K562 (cell line): Measurements from ENCODE around the gene IQCK. TPM values are rescaled to one million over a fixed set of nuclear protein-coding genes. Genes with fewer than 3 reads are reported as not detected.

Experiments
- ATAC-seq: fragments of 200-7000 bp; cut with Tn5 transposase; 3 replicates; pipeline ENCODE4 v1.9.1; 2020; ENCODE audit warnings: moderate library complexity
- BruUV-seq: library from RNA; stranded (reverse); fragments of 400-500 nt; replicated peaks from 2 replicates; lab custom pipeline; 2021; lab: Mats Ljungman, UMichigan
- CTCF ChIA-PET: fragments of 300-600 bp; formaldehyde crosslinking; extraction: SDS; loops from one replicate; lab custom pipeline; 2021; ENCODE audit warnings: low intra/inter-chr PET ratio; lab: Yijun Ruan, JAX
- POLR2A ChIA-PET: fragments of 300-600, 350-650 bp; sonication (Branson Sonifier 250); formaldehyde crosslinking; extraction: SDS; loops from one replicate; lab custom pipeline; 2021; ENCODE audit warnings: antibody characterized with exemption, inconsistent platforms; lab: Yijun Ruan, JAX
- DNase-seq, 4 experiments: peaks; one replicate each; pipeline versions ENCODE4 v3.0.0 to v3.0.0-alpha.2; 2011 to 2018; ENCODE audit warnings: low spot score in 3 of 4, mixed read lengths in 3 of 4; ENCODE audit errors: extremely low read depth in 1 of 4
- FAIRE-seq: peaks from 2 replicates; lab custom pipeline; 2011; peaks lifted over from hg19 to GRCh38; lab: Jason Lieb, UNC
- H2AFZ ChIP-seq: 2 replicates; pipeline ENCODE4 v1.6.0; 2011; ENCODE audit warnings: low read depth, low read length, control low read depth, inconsistent platforms
- H3K27ac ChIP-seq: fragments of 200-600 bp; 3 replicates; pipeline ENCODE4 v1.8.0; 2011; ENCODE audit warnings: low read depth, mild to moderate bottlenecking, control low read depth, inconsistent platforms, low read length, moderate library complexity, mixed read lengths; ENCODE audit errors: extremely low read depth
- H3K27me3 ChIP-seq, 2 experiments: fragments of 300-600 bp in 1 of 2; 2 replicates in 1 of 2; 3 replicates in 1 of 2; pipeline versions ENCODE4 v1.6.0 to v1.8.0; 2011; ENCODE audit warnings: inconsistent platforms in 2 of 2, low read length in 2 of 2, mild to moderate bottlenecking in 1 of 2, mixed read lengths in 1 of 2, moderate library complexity in 1 of 2; ENCODE audit not compliant: control insufficient read depth in 2 of 2, insufficient read depth in 2 of 2
- H3K36me3 ChIP-seq: fragments of 300-600 bp; 3 replicates; pipeline ENCODE4 v1.8.0; 2011; ENCODE audit warnings: mild to moderate bottlenecking, low read length, inconsistent platforms; ENCODE audit not compliant: control insufficient read depth, insufficient read depth
- H3K4me1 ChIP-seq, 2 experiments: fragments of 200-600 bp in 1 of 2; replicated peaks in 1 of 2; 2 replicates in 1 of 2; 3 replicates in 1 of 2; pipeline versions ENCODE4 v1.5.1 to v1.8.0; 2011; ENCODE audit warnings: inconsistent platforms in 2 of 2, low read length in 2 of 2, mild to moderate bottlenecking in 1 of 2, mixed read lengths in 1 of 2, moderate library complexity in 1 of 2; ENCODE audit not compliant: control insufficient read depth in 2 of 2, insufficient read depth in 2 of 2
- H3K4me2 ChIP-seq: 2 replicates; pipeline ENCODE4 v1.6.1; 2011; ENCODE audit warnings: low read length, control low read depth, inconsistent platforms, mixed read lengths; ENCODE audit not compliant: insufficient read depth
- H3K4me3 ChIP-seq: fragments of 200-600 bp; sonication (generic), shearing (Covaris generic); 2 replicates; pipeline ENCODE4 v1.5.1; 2016; ENCODE audit warnings: control low read depth, inconsistent platforms
- H3K79me2 ChIP-seq: fragments of 200-600 bp; 3 replicates; pipeline ENCODE4 v1.8.0; 2011; ENCODE audit warnings: low read length, inconsistent platforms; ENCODE audit not compliant: control insufficient read depth, insufficient read depth
- H3K9ac ChIP-seq, 2 experiments: 2 replicates each; pipeline versions ENCODE4 v1.6.0 to v1.6.1; 2011; ENCODE audit warnings: low read depth in 2 of 2, low read length in 2 of 2, control low read depth in 1 of 2, inconsistent platforms in 1 of 2, mild to moderate bottlenecking in 1 of 2, mixed read lengths in 1 of 2; ENCODE audit not compliant: insufficient read depth in 1 of 2
- H3K9me1 ChIP-seq: one replicate; pipeline ENCODE4 v1.6.0; 2011; ENCODE audit warnings: inconsistent platforms, mild to moderate bottlenecking, low read length, moderate library complexity; ENCODE audit not compliant: control insufficient read depth, insufficient read depth
- H3K9me3 ChIP-seq: replicated peaks from 2 replicates; pipeline ENCODE4 v1.5.1; 2011; ENCODE audit warnings: low read depth, low read length, inconsistent platforms; ENCODE audit not compliant: control insufficient read depth, insufficient read depth
- H4K20me1 ChIP-seq: replicated peaks from 2 replicates; pipeline ENCODE4 v1.6.1; 2011; ENCODE audit warnings: low read length, inconsistent platforms, mixed read lengths; ENCODE audit not compliant: control insufficient read depth, insufficient read depth
- CEBPB ChIP-seq: fragments of 450-650 bp; IDR thresholded peaks from 2 replicates; pipeline ENCODE4 v1.6.1; 2016; ENCODE audit warnings: missing genetic modification characterization, missing compliant biosample characterization
- HEY1 ChIP-seq: fragments of 250-450 bp; sonication (Bioruptor Pico); IDR thresholded peaks from 2 replicates; pipeline ENCODE4 v1.5.0; 2020; ENCODE audit warnings: mild to moderate bottlenecking, moderate library complexity, borderline replicate concordance
- HNRNPUL1 ChIP-seq: fragments of 200-400 bp; formaldehyde crosslinking; IDR thresholded peaks from 2 replicates; pipeline ENCODE4 v1.6.1; 2017; ENCODE audit warnings: low read length
- ZNF24 ChIP-seq: fragments of 450-650 bp; IDR thresholded peaks from 2 replicates; pipeline ENCODE4 v1.6.1; 2016
- WGBS: fragments of 100-300 bp; shearing (Covaris generic); methylation state at CpG from one replicate; pipeline ENCODE4 v1.1.6; 2016; ENCODE audit warnings: low coverage, mixed read lengths; ENCODE audit not compliant: insufficient coverage; ENCODE audit errors: missing lambda C conversion rate; 5-methylcytosine and 5-hydroxymethylcytosine counted together
- in situ Hi-C: fragments of 300-500 bp; cut with MboI; formaldehyde crosslinking; loops from 4 replicates; pipeline ENCODE4 v1.15.0; 2018; ENCODE audit warnings: inconsistent platforms, mixed read lengths
- intact Hi-C: fragments of 100-400 bp; cut with micrococcal nuclease; formaldehyde crosslinking; loops from 2 replicates; pipeline ENCODE4 v1.14.2; 2022
- polyA plus RNA-seq, 8 experiments: library from polyadenylated mRNA; depleted of rRNA in 4 of 8; stranded (reverse) in 5 of 8; unstranded in 3 of 8; fragments of >200 nt; fragmentation: Nextera tagmentation in 2 of 8; fragmentation: Illumina TruSeq in 1 of 8; extraction: Ambion mirVana in 2 of 8; extraction: Trizol in 1 of 8; gene quantifications; 2 replicates each; pipeline versions ENCODE4 v1.2.1 to v1.2.3, GENCODE V29; 2011 to 2014; ENCODE audit warnings: inconsistent platforms in 1 of 8, missing spikeins in 1 of 8
- total RNA-seq, 7 experiments: library from RNA; depleted of rRNA in 6 of 7; stranded (reverse); fragments of >200 nt in 6 of 7; fragmentation: Illumina TruSeq in 2 of 7; extraction: Trizol in 2 of 7; gene quantifications; 2 replicates each; pipeline versions ENCODE4 v1.2.1 to v1.2.3, GENCODE V29; 2011 to 2021; ENCODE audit warnings: low replicate concordance in 1 of 7
- TF ChIP-seq, protein P1 (sequence below): sonication (generic); formaldehyde crosslinking; IDR thresholded peaks from 2 replicates; pipeline ENCODE4 v1.8.0; 2022; ENCODE audit warnings: missing genetic modification reagents, mild to moderate bottlenecking, borderline replicate concordance

The IQCK gene
- total and polyA plus RNA-seq, 9 of the 15 experiments (the other 6 are each of a cell fraction or from before 2014, with no cell fraction given), result 5.2 to 12.2 (median 7.3) TPM

DNA sequence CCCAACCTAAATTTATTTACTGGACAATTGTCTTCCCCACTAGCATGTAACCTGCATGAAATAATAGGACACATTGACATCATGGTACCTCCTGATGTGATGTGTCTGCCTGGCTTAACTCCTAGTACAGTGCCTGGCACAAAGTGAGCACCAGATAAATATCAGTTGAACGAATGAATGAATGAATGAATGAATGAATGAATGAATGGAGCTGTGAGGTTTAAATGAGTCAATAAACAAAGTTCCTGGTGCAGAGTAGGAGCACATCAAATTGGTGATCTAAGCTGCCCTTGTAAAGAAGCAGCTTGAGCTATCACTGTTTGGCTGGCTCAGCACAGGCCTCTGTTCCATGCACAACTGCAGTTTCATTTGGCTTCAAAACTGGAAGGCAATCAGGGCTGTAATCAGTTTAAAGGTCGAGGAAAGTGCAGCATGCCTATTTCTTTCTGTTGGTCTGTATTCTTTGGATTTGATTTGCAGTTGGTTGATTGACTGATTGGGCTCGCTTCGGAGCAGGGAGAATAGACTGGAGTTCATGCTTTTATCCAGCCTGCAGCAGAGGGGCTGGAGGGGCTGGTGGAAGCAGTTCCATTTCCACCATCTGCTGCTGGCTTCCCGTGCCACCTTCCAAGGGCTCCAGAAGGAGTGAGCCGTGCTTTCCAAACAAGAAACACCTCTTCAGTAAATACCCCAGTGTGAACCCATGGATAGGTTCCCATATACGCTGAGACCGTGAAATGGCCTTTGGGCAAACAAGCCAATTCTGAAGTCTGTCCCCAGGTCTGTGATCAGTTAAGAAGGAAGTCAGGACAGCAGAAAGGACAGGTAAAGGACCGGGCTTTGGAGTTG is 112.0 kb downstream of the IQCK start:
- ATAC-seq (no peak), FAIRE-seq (no peak), DNase-seq (no peak)
- TF ChIP-seq ZNF24, result peak; percentile 96
- TF ChIP-seq HNRNPUL1, result no peak
- TF ChIP-seq, protein P1, sequence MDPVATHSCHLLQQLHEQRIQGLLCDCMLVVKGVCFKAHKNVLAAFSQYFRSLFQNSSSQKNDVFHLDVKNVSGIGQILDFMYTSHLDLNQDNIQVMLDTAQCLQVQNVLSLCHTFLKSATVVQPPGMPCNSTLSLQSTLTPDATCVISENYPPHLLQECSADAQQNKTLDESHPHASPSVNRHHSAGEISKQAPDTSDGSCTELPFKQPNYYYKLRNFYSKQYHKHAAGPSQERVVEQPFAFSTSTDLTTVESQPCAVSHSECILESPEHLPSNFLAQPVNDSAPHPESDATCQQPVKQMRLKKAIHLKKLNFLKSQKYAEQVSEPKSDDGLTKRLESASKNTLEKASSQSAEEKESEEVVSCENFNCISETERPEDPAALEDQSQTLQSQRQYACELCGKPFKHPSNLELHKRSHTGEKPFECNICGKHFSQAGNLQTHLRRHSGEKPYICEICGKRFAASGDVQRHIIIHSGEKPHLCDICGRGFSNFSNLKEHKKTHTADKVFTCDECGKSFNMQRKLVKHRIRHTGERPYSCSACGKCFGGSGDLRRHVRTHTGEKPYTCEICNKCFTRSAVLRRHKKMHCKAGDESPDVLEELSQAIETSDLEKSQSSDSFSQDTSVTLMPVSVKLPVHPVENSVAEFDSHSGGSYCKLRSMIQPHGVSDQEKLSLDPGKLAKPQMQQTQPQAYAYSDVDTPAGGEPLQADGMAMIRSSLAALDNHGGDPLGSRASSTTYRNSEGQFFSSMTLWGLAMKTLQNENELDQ (CRISPR knock-in tag), result no peak
- TF ChIP-seq CEBPB, result no peak
- TF ChIP-seq HEY1, result no peak
- intact Hi-C loops, result no loop called here
- H3K27me3 ChIP-seq, result no peaks in the 10 kb centered on the region; a peak in 1 of 5 replicates
- H3K4me1 ChIP-seq, result no peaks in the 10 kb centered on the region; a peak in 1 of 5 replicates
- no TSS peak for BruUV-seq
- 43% methylated on average over 9 of the region's 9 CpGs for WGBS
- H3K4me3 ChIP-seq, result no peak overlapping the region
- in situ Hi-C loops, result no loop called here
- POLR2A ChIA-PET, result no interaction called here
- no peak overlapping the region for H3K4me2 ChIP-seq
- H3K9me3 ChIP-seq, result no peaks in the 10 kb centered on the region
- H3K9me1 ChIP-seq, result no peaks in the 10 kb centered on the region
- CTCF ChIA-PET, result no interaction called here
- no peak overlapping the region for H3K27ac ChIP-seq
- no peaks in the 10 kb centered on the region for H3K79me2 ChIP-seq
- H2AFZ ChIP-seq, result no peak overlapping the region
- H3K9ac ChIP-seq, result no peak overlapping the region
- H4K20me1 ChIP-seq, result no peaks in the 10 kb centered on the region
- no peaks in the 10 kb centered on the region for H3K36me3 ChIP-seq
